Measurements from ENCODE around the gene FOXN1. TPM values are rescaled to one million over a fixed set of nuclear protein-coding genes. Genes with fewer than 3 reads are reported as not detected.

Gene FOXN1
- total RNA-seq, 1 experiment from 2014 or later, result not detected

- Mint-ChIP-seq H3K27me3 (ENCODE audit: unreplicated experiment) (no peaks in the 10 kb centered on the region), H3K4me3 (ENCODE audit: low read depth, unreplicated experiment) (no peak overlapping the region), H3K4me1 (ENCODE audit: low read depth, unreplicated experiment) (no peaks in the 10 kb centered on the region), H3K36me3 (ENCODE audit: insufficient read depth, unreplicated experiment) (peaks cover 6% of the 10 kb centered on the region), H3K27ac (ENCODE audit: unreplicated experiment) (no peak overlapping the region), H3K9me3 (ENCODE audit: low read depth, unreplicated experiment) (no peaks in the 10 kb centered on the region)
- no TSS peak for BruUV-seq (replicated peaks)
- CTCF ChIA-PET, result interaction anchor here (0.6 kb wide), 1 partner anchor 490 kb away, joined by 5 read pairs; no protein-coding TSS in a partner anchor
- no peak for DNase-seq
- intact Hi-C loops (cut with micrococcal nuclease; ENCODE audit: unreplicated experiment), result no loop called here
- no peak for TF ChIP-seq CTCF (IDR thresholded peaks at IDR 0.05; ENCODE audit: unreplicated experiment)
Measured at GRCh38 chr17:28578246-28579195, 72.4 kb downstream of the FOXN1 start.

- Mint-ChIP-seq H3K36me3 (ENCODE audit: insufficient read depth, unreplicated experiment) (peaks cover 6% of the 10 kb centered on the region), H3K27me3 (ENCODE audit: unreplicated experiment) (no peaks in the 10 kb centered on the region), H3K27ac (ENCODE audit: unreplicated experiment) (no peak overlapping the region), H3K4me1 (ENCODE audit: low read depth, unreplicated experiment) (no peaks in the 10 kb centered on the region), H3K4me3 (ENCODE audit: low read depth, unreplicated experiment) (no peak overlapping the region), H3K9me3 (ENCODE audit: low read depth, unreplicated experiment) (no peaks in the 10 kb centered on the region)
- no TSS peak for BruUV-seq (replicated peaks)
- TF ChIP-seq CTCF (IDR thresholded peaks at IDR 0.05; ENCODE audit: unreplicated experiment), result no peak
- no peak for DNase-seq
- CTCF ChIA-PET, result no interaction called here
- intact Hi-C loops (cut with micrococcal nuclease; ENCODE audit: unreplicated experiment), result no loop called here
Measured at GRCh38 chr17:28579526-28579925, 73.4 kb downstream of the FOXN1 start.

- CTCF ChIA-PET, result interaction anchor here (0.8 kb wide), 1 partner anchor 9 kb away, joined by 3 read pairs; no protein-coding TSS in a partner anchor
- DNase-seq, result no peak
- H3K27ac Mint-ChIP-seq (ENCODE audit: unreplicated experiment), result no peak overlapping the region
- H3K36me3 Mint-ChIP-seq (ENCODE audit: insufficient read depth, unreplicated experiment), result peaks cover 11% of the 10 kb centered on the region
- H3K9me3 Mint-ChIP-seq (ENCODE audit: low read depth, unreplicated experiment), result no peaks in the 10 kb centered on the region
- no peak for TF ChIP-seq CTCF (IDR thresholded peaks at IDR 0.05; ENCODE audit: unreplicated experiment)
- no peak overlapping the region for H3K4me3 Mint-ChIP-seq (ENCODE audit: low read depth, unreplicated experiment)
- BruUV-seq (replicated peaks), result no TSS peak
- H3K27me3 Mint-ChIP-seq (ENCODE audit: unreplicated experiment), result no peaks in the 10 kb centered on the region
- no peaks in the 10 kb centered on the region for H3K4me1 Mint-ChIP-seq (ENCODE audit: low read depth, unreplicated experiment)
- intact Hi-C loops (cut with micrococcal nuclease; ENCODE audit: unreplicated experiment), result no loop called here
Measured at GRCh38 chr17:28580959-28581358, 74.8 kb downstream of the FOXN1 start.

- BruUV-seq (replicated peaks), result no TSS peak
- TF ChIP-seq CTCF (IDR thresholded peaks at IDR 0.05; ENCODE audit: unreplicated experiment), result no peak
- no peak for DNase-seq
- Mint-ChIP-seq H3K9me3 (ENCODE audit: low read depth, unreplicated experiment) (no peaks in the 10 kb centered on the region), H3K27ac (ENCODE audit: unreplicated experiment) (no peak overlapping the region), H3K4me1 (ENCODE audit: low read depth, unreplicated experiment) (no peaks in the 10 kb centered on the region), H3K27me3 (ENCODE audit: unreplicated experiment) (no peaks in the 10 kb centered on the region), H3K36me3 (ENCODE audit: insufficient read depth, unreplicated experiment) (peaks cover 21% of the 10 kb centered on the region), H3K4me3 (ENCODE audit: low read depth, unreplicated experiment) (no peak overlapping the region)
- intact Hi-C loops (cut with micrococcal nuclease; ENCODE audit: unreplicated experiment), result no loop called here
- CTCF ChIA-PET, result no interaction called here
Measured at GRCh38 chr17:28582513-28582912, 76.4 kb downstream of the FOXN1 start.
